ENCODE data around the gene COBL.

- TF ChIP-seq POLR2A (IDR thresholded peaks at IDR 0.05) (no peak), CTCF (IDR thresholded peaks at IDR 0.05) (no peak)
These were observed 280.9 kb downstream of the COBL start for GRCh38 chr7:51035716-51036115.

All from prostate gland (tissue), 2 donors.